Endothelial cell of umbilical vein (primary cell): ENCODE results near the gene IMPA2. TPM values are rescaled to one million over a fixed set of nuclear protein-coding genes. Genes with fewer than 3 reads are reported as not detected.

Experiments
- BruUV-seq: library from RNA; stranded (reverse); fragments of 400-500 nt; replicated peaks from 2 replicates; lab custom pipeline; 2021; lab: Mats Ljungman, UMichigan
- CTCF ChIA-PET: fragments of 300-600, 350-600 bp; sonication (Branson Sonifier 250); formaldehyde crosslinking; loops from one replicate; lab custom pipeline; 2021; ENCODE audit warnings: antibody characterized with exemption, inconsistent platforms; lab: Charles Lee
- POLR2A ChIA-PET: fragments of 300-600, 350-600 bp; sonication (Branson Sonifier 250); formaldehyde crosslinking; loops from one replicate; lab custom pipeline; 2021; ENCODE audit warnings: antibody characterized with exemption, inconsistent platforms; lab: Charles Lee
- DNase-seq: peaks from one replicate; pipeline ENCODE4 v3.0.0-alpha.2; 2011; ENCODE audit warnings: low read depth, low spot score
- FAIRE-seq: peaks from 2 replicates; lab custom pipeline; 2011; peaks lifted over from hg19 to GRCh38; lab: Jason Lieb, UNC
- H2AFZ ChIP-seq: 2 replicates; pipeline ENCODE4 v1.6.0; 2012; ENCODE audit warnings: low read depth, low read length, control low read depth, inconsistent platforms
- H3K27ac ChIP-seq: 2 replicates; pipeline ENCODE4 v1.5.1; 2011; ENCODE audit warnings: low read depth, mild to moderate bottlenecking, control low read depth, low read length, moderate library complexity; ENCODE audit not compliant: insufficient read depth
- H3K27me3 ChIP-seq, 2 experiments: 2 replicates each; pipeline versions ENCODE4 v1.6.0 to v1.6.1; 2011; ENCODE audit warnings: low read length in 2 of 2, mixed read lengths in 1 of 2; ENCODE audit not compliant: control insufficient read depth in 2 of 2, insufficient read depth in 2 of 2
- H3K36me3 ChIP-seq, 2 experiments: 2 replicates in 1 of 2; 3 replicates in 1 of 2; pipeline ENCODE4 v1.5.1; 2011; ENCODE audit warnings: low read length in 2 of 2, mild to moderate bottlenecking in 1 of 2, moderate library complexity in 1 of 2; ENCODE audit not compliant: control insufficient read depth in 2 of 2, insufficient read depth in 2 of 2; ENCODE audit errors: extremely low read depth in 1 of 2
- H3K4me1 ChIP-seq: 3 replicates; pipeline ENCODE4 v1.5.1; 2011; ENCODE audit warnings: mild to moderate bottlenecking, low read length; ENCODE audit not compliant: control insufficient read depth, insufficient read depth; ENCODE audit errors: extremely low read depth
- H3K4me2 ChIP-seq: 2 replicates; pipeline ENCODE4 v1.6.1; 2011; ENCODE audit warnings: low read length, control low read depth, mixed read lengths; ENCODE audit not compliant: insufficient read depth
- H3K4me3 ChIP-seq, 3 experiments: fragments of 200-600 bp in 1 of 3; sonication (generic), shearing (Covaris generic) in 1 of 3; replicated peaks in 1 of 3; 2 replicates each; pipeline ENCODE4 v1.5.1; 2011 to 2016; ENCODE audit warnings: control low read depth in 3 of 3, low read length in 3 of 3, mild to moderate bottlenecking in 2 of 3, inconsistent platforms in 1 of 3, low read depth in 1 of 3, moderate library complexity in 1 of 3; ENCODE audit not compliant: insufficient read depth in 1 of 3
- H3K79me2 ChIP-seq: 2 replicates; pipeline ENCODE4 v1.6.0; 2012; ENCODE audit warnings: low read length, inconsistent platforms; ENCODE audit not compliant: control insufficient read depth, insufficient read depth
- H3K9ac ChIP-seq: replicated peaks from 2 replicates; pipeline ENCODE3; 2011; ENCODE audit warnings: low read length, control low read depth; ENCODE audit not compliant: insufficient read depth; ENCODE audit errors: extremely low read depth
- H3K9me1 ChIP-seq: replicated peaks from 3 replicates; pipeline ENCODE4 v1.6.0; 2011; ENCODE audit warnings: mild to moderate bottlenecking, low read length; ENCODE audit not compliant: control insufficient read depth, insufficient read depth; ENCODE audit errors: extremely low read depth
- H3K9me3 ChIP-seq: replicated peaks from 2 replicates; pipeline ENCODE4 v1.5.1; 2012; ENCODE audit warnings: low read length, inconsistent platforms; ENCODE audit not compliant: control insufficient read depth, insufficient read depth
- H4K20me1 ChIP-seq: replicated peaks from 2 replicates; pipeline ENCODE3; 2011; ENCODE audit warnings: mild to moderate bottlenecking, low read length; ENCODE audit not compliant: control insufficient read depth, insufficient read depth; ENCODE audit errors: extremely low read depth
- CTCF ChIP-seq, 2 donors: IDR thresholded peaks; 1 replicate in 1 of 2; 2 replicates in 1 of 2; pipeline ENCODE4 v1.5.1; 2011; ENCODE audit warnings: low read length in 2 of 2, mild to moderate bottlenecking in 2 of 2, moderate library complexity in 2 of 2, control low read depth in 1 of 2, inconsistent platforms in 1 of 2, low read depth in 1 of 2; ENCODE audit not compliant: insufficient read depth in 1 of 2; ENCODE audit errors: extremely low read depth in 1 of 2
- EZH2 ChIP-seq: IDR thresholded peaks from 2 replicates; pipeline ENCODE4 v1.6.1; 2012; ENCODE audit warnings: borderline replicate concordance, low read depth, mild to moderate bottlenecking, moderate library complexity, low read length, inconsistent platforms; ENCODE audit not compliant: severe bottlenecking
- FOS ChIP-seq: IDR thresholded peaks from 2 replicates; pipeline ENCODE4 v1.6.1; 2011; ENCODE audit warnings: mild to moderate bottlenecking, low read length, moderate library complexity, borderline replicate concordance; ENCODE audit not compliant: insufficient read depth
- GATA2 ChIP-seq: IDR thresholded peaks from 2 replicates; pipeline ENCODE4 v1.7.0; 2011; ENCODE audit warnings: low read depth, mild to moderate bottlenecking, moderate library complexity, mixed read lengths, low read length; ENCODE audit not compliant: insufficient read length, insufficient read depth
- JUN ChIP-seq: IDR thresholded peaks from 2 replicates; pipeline ENCODE4 v1.6.1; 2011; ENCODE audit warnings: borderline replicate concordance, low read depth; ENCODE audit not compliant: insufficient read length, insufficient read depth
- MAX ChIP-seq: IDR thresholded peaks from 2 replicates; pipeline ENCODE4 v1.6.1; 2011; ENCODE audit not compliant: insufficient read depth, insufficient read length
- MYC ChIP-seq: IDR thresholded peaks from one replicate; pipeline ENCODE4 v1.6.1; 2011; ENCODE audit warnings: mild to moderate bottlenecking, low read depth, low read length
- POLR2A ChIP-seq: IDR thresholded peaks from 2 replicates; pipeline ENCODE4 v1.6.1; 2012; ENCODE audit warnings: low read depth, mild to moderate bottlenecking, control low read depth, low read length
- POLR2AphosphoS5 ChIP-seq: IDR thresholded peaks from 2 replicates; pipeline ENCODE4 v1.6.1; 2012; ENCODE audit warnings: low read depth, mild to moderate bottlenecking, control low read depth, low read length, moderate library complexity; ENCODE audit not compliant: insufficient read depth
- dilution Hi-C: fragments of 300-500 bp; cut with MboI; formaldehyde crosslinking; loops from one replicate; pipeline ENCODE4 v1.15.0; 2019; ENCODE audit warnings: low sequenced_read_pairs; ENCODE audit not compliant: extremely low pct_ligation_motif_present
- intact Hi-C: fragments of 100-400 bp; cut with micrococcal nuclease; formaldehyde crosslinking; loops from one replicate; pipeline ENCODE4 v1.10.0; 2022
- polyA plus RNA-seq, 4 experiments: library from polyadenylated mRNA; depleted of rRNA in 3 of 4; stranded (reverse) in 3 of 4; unstranded in 1 of 4; fragments of >200 nt; gene quantifications; 2 replicates each; pipeline versions ENCODE4 v1.2.1 to v1.2.3, GENCODE V29; 2011 to 2012; ENCODE audit warnings: missing spikeins in 1 of 4
- total RNA-seq: library from RNA; stranded (reverse); gene quantifications from 2 replicates; pipeline ENCODE4 v1.2.3, GENCODE V29; 2021

The IMPA2 gene
- total and polyA plus RNA-seq, 2 donors (not counting 3 experiments of a cell fraction or from before 2014, with no cell fraction given), result 6.1 to 8.0 TPM

- H4K20me1 ChIP-seq, result no peaks in the 10 kb centered on the region
- H3K36me3 ChIP-seq, result no peaks in the 10 kb centered on the region
- H3K9ac ChIP-seq, result no peak overlapping the region
- intact Hi-C loops (no loop called here), dilution Hi-C loops (no loop called here)
- no peaks in the 10 kb centered on the region for H3K79me2 ChIP-seq
- BruUV-seq, result no TSS peak
- ChIA-PET POLR2A (no interaction called here), CTCF (no interaction called here)
- H3K27ac ChIP-seq, result no peak overlapping the region
- no peak overlapping the region for H2AFZ ChIP-seq
- peaks cover under 1% of the 10 kb centered on the region for H3K4me1 ChIP-seq
- H3K9me1 ChIP-seq, result no peaks in the 10 kb centered on the region
- no peaks in the 10 kb centered on the region for H3K27me3 ChIP-seq
- H3K4me2 ChIP-seq, result no peak overlapping the region
- TF ChIP-seq CTCF (IDR thresholded peaks at IDR 0.05; ENCODE audit: extremely low read depth in 1 of 2, insufficient read depth in 1 of 2, low read depth in 1 of 2, low read length in 2 of 2), result no peak
- TF ChIP-seq GATA2, result no peak
- no peak for TF ChIP-seq EZH2
- TF ChIP-seq MAX, result no peak
- TF ChIP-seq POLR2AphosphoS5, result no peak
- no peak for TF ChIP-seq FOS
- TF ChIP-seq MYC, result no peak
- no peak for TF ChIP-seq POLR2A
- TF ChIP-seq JUN, result no peak
- DNase-seq, result no peak
- no peak overlapping the region for H3K4me3 ChIP-seq
- no peak for FAIRE-seq
- H3K9me3 ChIP-seq, result no peaks in the 10 kb centered on the region
These were observed 6.5 kb upstream of the IMPA2 start for GRCh38 chr18:11974741-11975325.
